Brain microvascular endothelial cell (primary cell): Measurements from ENCODE around the gene TBXAS1.

Source experiments
- DNase-seq: peaks from one replicate; pipeline ENCODE4 v3.0.0-alpha.2; 2020
- H3K27ac ChIP-seq: fragments of 250-450 bp; sonication (Bioruptor Pico); 2 replicates; pipeline ENCODE4 v1.5.1; 2020; ENCODE audit warnings: mild to moderate bottlenecking, moderate library complexity
- H3K27me3 ChIP-seq: fragments of 250-450 bp; sonication (Bioruptor Pico); replicated peaks from 2 replicates; pipeline ENCODE4 v1.5.1; 2020; ENCODE audit warnings: mild to moderate bottlenecking
- H3K36me3 ChIP-seq: fragments of 250-450 bp; sonication (Bioruptor Pico); replicated peaks from 2 replicates; pipeline ENCODE4 v1.5.1; 2020; ENCODE audit warnings: mild to moderate bottlenecking
- H3K4me3 ChIP-seq: 2 replicates; pipeline ENCODE4 v1.5.1; 2011; ENCODE audit warnings: low read depth, mild to moderate bottlenecking, control low read depth, low read length, moderate library complexity
- CTCF ChIP-seq: IDR thresholded peaks from 2 replicates; pipeline ENCODE4 v1.5.1; 2011; ENCODE audit warnings: low read depth, mild to moderate bottlenecking, moderate library complexity, low read length, control low read depth, inconsistent platforms; ENCODE audit errors: missing control alignments
- in situ Hi-C: cut with HindIII; loops from 2 replicates; pipeline ENCODE4 v1.10.0; 2017; ENCODE audit warnings: low sequenced_read_pairs, low pct_ligation_motif_present

Gene TBXAS1

DNA sequence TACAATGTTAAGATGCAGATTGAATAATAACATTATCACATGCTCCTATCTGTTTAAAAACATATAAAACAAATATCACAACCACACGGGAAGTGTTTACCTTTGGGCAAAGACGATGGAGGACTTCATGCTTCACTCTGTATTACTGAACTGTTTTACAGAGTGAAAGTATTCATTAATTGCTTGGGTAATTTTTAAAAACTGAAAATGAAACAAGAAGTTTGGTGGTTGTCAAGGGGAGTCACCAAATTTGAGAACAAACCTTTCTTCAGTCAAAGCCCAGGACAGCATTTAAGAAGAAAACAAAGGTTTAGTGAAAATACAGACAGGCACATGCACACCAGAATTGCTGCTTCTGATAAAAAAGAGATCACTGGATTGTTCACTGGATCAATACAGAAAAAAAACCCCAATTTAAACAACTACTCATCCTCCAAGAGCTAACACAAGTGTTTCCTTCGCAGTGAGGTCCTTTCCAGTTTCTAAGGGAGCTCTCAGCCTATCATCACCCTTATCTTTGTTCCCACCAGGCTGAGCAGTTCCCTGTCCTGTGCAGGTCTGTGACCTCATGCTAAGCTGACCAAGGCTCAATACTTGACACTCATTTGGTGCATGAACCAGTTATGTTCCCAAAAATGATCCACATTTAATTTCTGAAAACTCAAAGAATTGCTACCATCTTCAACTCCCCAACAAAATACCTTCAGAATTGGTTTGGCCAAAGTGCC lies 224.9 kb downstream of the TBXAS1 start:
- no peak overlapping the region for H3K27ac ChIP-seq
- no peak for TF ChIP-seq CTCF
- in situ Hi-C loops: no loop called here
- H3K27me3 ChIP-seq: no peaks in the 10 kb centered on the region
- no peak for DNase-seq
- no peak overlapping the region for H3K4me3 ChIP-seq
- H3K36me3 ChIP-seq: peaks cover 2% of the 10 kb centered on the region

GRCh38 chr7:140054751-140055150 lies 225.7 kb downstream of the TBXAS1 start:
- in situ Hi-C loops: no loop called here
- H3K27ac ChIP-seq: no peak overlapping the region
- DNase-seq: no peak
- no peaks in the 10 kb centered on the region for H3K27me3 ChIP-seq
- no peak for TF ChIP-seq CTCF
- no peak overlapping the region for H3K4me3 ChIP-seq
- peaks cover 2% of the 10 kb centered on the region for H3K36me3 ChIP-seq

GRCh38 chr7:140055833-140056232 lies 226.8 kb downstream of the TBXAS1 start:
- in situ Hi-C loops: no loop called here
- no peak for TF ChIP-seq CTCF
- H3K27me3 ChIP-seq: no peaks in the 10 kb centered on the region
- H3K36me3 ChIP-seq: peaks cover 2% of the 10 kb centered on the region
- H3K4me3 ChIP-seq: no peak overlapping the region
- H3K27ac ChIP-seq: no peak overlapping the region
- DNase-seq: no peak

GRCh38 chr7:140056431-140057142 lies 227.5 kb downstream of the TBXAS1 start:
- no peak for TF ChIP-seq CTCF
- Histone ChIP-seq H3K36me3 (peaks cover 2% of the 10 kb centered on the region), H3K27ac (no peak overlapping the region), H3K27me3 (no peaks in the 10 kb centered on the region), H3K4me3 (no peak overlapping the region)
- no peak for DNase-seq
- in situ Hi-C loops: no loop called here

DNA sequence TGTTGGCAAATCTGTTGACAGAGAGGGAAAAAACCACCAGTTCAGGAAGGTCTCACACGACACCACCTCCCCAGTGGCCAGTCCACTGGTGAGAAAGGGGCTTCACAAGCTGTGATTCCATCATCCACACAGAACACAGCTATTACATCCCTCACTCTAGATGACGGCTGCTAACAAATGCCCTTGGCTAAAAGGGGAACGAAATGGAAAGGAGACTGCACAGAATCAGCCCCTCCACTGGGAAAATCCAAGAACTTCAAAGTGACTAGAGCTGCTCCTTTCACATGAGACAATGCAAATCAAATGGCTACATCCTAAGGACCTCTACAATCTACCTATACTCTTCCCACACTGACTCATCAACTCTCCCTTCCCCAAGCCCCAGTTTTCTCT lies 228.1 kb downstream of the TBXAS1 start:
- no peaks in the 10 kb centered on the region for H3K27me3 ChIP-seq
- H3K27ac ChIP-seq: no peak overlapping the region
- no peak for TF ChIP-seq CTCF
- in situ Hi-C loops: no loop called here
- H3K36me3 ChIP-seq: peaks cover 2% of the 10 kb centered on the region
- DNase-seq: no peak
- H3K4me3 ChIP-seq: no peak overlapping the region
